Astrocyte (in vitro differentiated cells and primary cell): ENCODE data around the gene SCGB1A1.
"Not testable (repeated sequence)": the region's sequence is repeated elsewhere in the genome, so short reads cannot be mapped to it uniquely, and the experiment has no call there.

ENCODE experiments used
- EZH2 ChIP-seq: IDR thresholded peaks from 2 replicates; pipeline ENCODE4 v1.6.1; 2012; ENCODE audit warnings: mild to moderate bottlenecking, low read length, inconsistent platforms; ENCODE audit not compliant: insufficient read depth
- TF ChIP-seq, protein P1 (sequence below): IDR thresholded peaks from 2 replicates; pipeline ENCODE4 v1.5.1; 2011; ENCODE audit warnings: low read depth, mild to moderate bottlenecking, inconsistent platforms, low read length, moderate library complexity; ENCODE audit not compliant: insufficient read depth

DNA sequence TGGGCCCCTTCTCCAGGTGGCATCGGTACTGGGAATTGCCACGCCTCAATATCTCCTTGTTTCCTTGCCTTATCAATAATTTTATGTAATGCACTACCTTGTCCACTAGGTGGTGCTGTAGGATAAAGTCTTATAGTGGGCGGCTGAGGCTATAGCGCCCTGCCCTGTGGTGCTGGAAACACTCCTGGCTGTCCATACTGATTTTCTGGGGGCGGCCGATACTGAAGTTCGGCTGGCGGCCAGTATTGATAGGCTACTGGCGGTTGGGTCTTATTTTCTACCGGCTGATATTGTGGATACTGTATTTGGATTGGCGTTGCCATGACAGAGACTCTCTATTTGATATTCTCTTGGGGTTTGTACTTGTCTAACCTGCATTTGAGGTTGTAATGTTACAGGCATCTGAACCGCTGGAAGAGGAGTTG is 38.0 kb upstream of the SCGB1A1 start:
- not testable (repeated sequence) for TF ChIP-seq EZH2
- TF ChIP-seq, protein P1, sequence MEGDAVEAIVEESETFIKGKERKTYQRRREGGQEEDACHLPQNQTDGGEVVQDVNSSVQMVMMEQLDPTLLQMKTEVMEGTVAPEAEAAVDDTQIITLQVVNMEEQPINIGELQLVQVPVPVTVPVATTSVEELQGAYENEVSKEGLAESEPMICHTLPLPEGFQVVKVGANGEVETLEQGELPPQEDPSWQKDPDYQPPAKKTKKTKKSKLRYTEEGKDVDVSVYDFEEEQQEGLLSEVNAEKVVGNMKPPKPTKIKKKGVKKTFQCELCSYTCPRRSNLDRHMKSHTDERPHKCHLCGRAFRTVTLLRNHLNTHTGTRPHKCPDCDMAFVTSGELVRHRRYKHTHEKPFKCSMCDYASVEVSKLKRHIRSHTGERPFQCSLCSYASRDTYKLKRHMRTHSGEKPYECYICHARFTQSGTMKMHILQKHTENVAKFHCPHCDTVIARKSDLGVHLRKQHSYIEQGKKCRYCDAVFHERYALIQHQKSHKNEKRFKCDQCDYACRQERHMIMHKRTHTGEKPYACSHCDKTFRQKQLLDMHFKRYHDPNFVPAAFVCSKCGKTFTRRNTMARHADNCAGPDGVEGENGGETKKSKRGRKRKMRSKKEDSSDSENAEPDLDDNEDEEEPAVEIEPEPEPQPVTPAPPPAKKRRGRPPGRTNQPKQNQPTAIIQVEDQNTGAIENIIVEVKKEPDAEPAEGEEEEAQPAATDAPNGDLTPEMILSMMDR = peak; percentile 56
